IMR-90 (cell line): ENCODE data around the gene SWI5. TPM values are rescaled to one million over a fixed set of nuclear protein-coding genes. Genes with fewer than 3 reads are reported as not detected.

Experiments used
- ATAC-seq: fragments of 200-7000 bp; cut with Tn5 transposase; 2 replicates; pipeline ENCODE4 v1.9.1; 2020; ENCODE audit warnings: low read depth, mild to moderate bottlenecking, moderate library complexity
- BruUV-seq: library from RNA; stranded (reverse); fragments of 400-500 nt; replicated peaks from 2 replicates; lab custom pipeline; 2021; lab: Mats Ljungman, UMichigan
- CTCF ChIA-PET: fragments of 300-600 bp; formaldehyde crosslinking; extraction: SDS; loops from one replicate; lab custom pipeline; 2021; ENCODE audit warnings: antibody characterized with exemption; lab: Yijun Ruan, JAX
- POLR2A ChIA-PET: fragments of 300-600 bp; sonication (Branson Sonifier 250); formaldehyde crosslinking; loops from one replicate; lab custom pipeline; 2022; ENCODE audit warnings: antibody characterized with exemption; ENCODE audit not compliant: unreplicated experiment; lab: Charles Lee
- DNase-seq: peaks from one replicate; pipeline ENCODE4 v3.0.0; 2013
- H2AFZ ChIP-seq: replicated peaks from 2 replicates; pipeline ENCODE3; 2013; ENCODE audit warnings: low read length, mild to moderate bottlenecking; ENCODE audit not compliant: poor library complexity
- H2AK5ac ChIP-seq: 2 replicates; pipeline ENCODE4 v1.6.1; 2013; ENCODE audit warnings: low read depth, low read length, inconsistent platforms
- H2AK9ac ChIP-seq: replicated peaks from 2 replicates; pipeline ENCODE3; 2013; ENCODE audit warnings: mild to moderate bottlenecking, low read depth, low read length, moderate library complexity; ENCODE audit not compliant: poor library complexity
- H2BK120ac ChIP-seq: 2 replicates; pipeline ENCODE4 v1.6.1; 2013; ENCODE audit warnings: low read depth, low read length, inconsistent platforms
- H2BK15ac ChIP-seq: 3 replicates; pipeline ENCODE4 v1.6.1; 2013; ENCODE audit warnings: low read depth, low read length, inconsistent platforms
- H2BK20ac ChIP-seq: 2 replicates; pipeline ENCODE4 v1.6.1; 2013; ENCODE audit warnings: low read depth, mild to moderate bottlenecking, inconsistent platforms, low read length, moderate library complexity
- H2BK5ac ChIP-seq: 2 replicates; pipeline ENCODE4 v1.6.1; 2013; ENCODE audit warnings: mild to moderate bottlenecking, low read depth, low read length, inconsistent platforms; ENCODE audit not compliant: poor library complexity, severe bottlenecking
- H3K14ac ChIP-seq: replicated peaks from 2 replicates; pipeline ENCODE4 v1.6.1; 2013; ENCODE audit warnings: low read depth, low read length, inconsistent platforms
- H3K18ac ChIP-seq: 2 replicates; pipeline ENCODE4 v1.6.1; 2013; ENCODE audit warnings: low read depth, low read length, control low read depth
- H3K23ac ChIP-seq: 2 replicates; pipeline ENCODE4 v1.6.1; 2013; ENCODE audit warnings: low read depth, low read length, inconsistent platforms
- H3K27ac ChIP-seq: 2 replicates; pipeline ENCODE4 v1.5.1; 2013; ENCODE audit warnings: mild to moderate bottlenecking, control low read depth, low read length; ENCODE audit not compliant: insufficient read depth
- H3K27me3 ChIP-seq: 2 replicates; pipeline ENCODE4 v1.6.1; 2013; ENCODE audit warnings: low read length; ENCODE audit not compliant: control insufficient read depth, insufficient read depth
- H3K36me3 ChIP-seq: 2 replicates; pipeline ENCODE4 v1.6.1; 2013; ENCODE audit warnings: low read length, mixed read lengths; ENCODE audit not compliant: control insufficient read depth, insufficient read depth
- H3K4ac ChIP-seq: 2 replicates; pipeline ENCODE4 v1.6.1; 2013; ENCODE audit warnings: low read depth, low read length, inconsistent platforms
- H3K4me1 ChIP-seq: 2 replicates; pipeline ENCODE4 v1.6.1; 2013; ENCODE audit warnings: low read length, mixed read lengths; ENCODE audit not compliant: control insufficient read depth, insufficient read depth
- H3K4me2 ChIP-seq: 2 replicates; pipeline ENCODE4 v1.6.1; 2013; ENCODE audit warnings: low read depth, mild to moderate bottlenecking, control low read depth, low read length, moderate library complexity
- H3K4me3 ChIP-seq: 2 replicates; pipeline ENCODE4 v1.5.1; 2013; ENCODE audit warnings: low read depth, mild to moderate bottlenecking, control low read depth, low read length, moderate library complexity; ENCODE audit not compliant: insufficient read depth
- H3K56ac ChIP-seq: 2 replicates; pipeline ENCODE4 v1.6.1; 2013; ENCODE audit warnings: low read length, inconsistent platforms; ENCODE audit not compliant: insufficient read depth; ENCODE audit errors: extremely low read depth
- H3K79me1 ChIP-seq, 2 experiments: 2 replicates each; pipeline ENCODE4 v1.6.1; 2013; ENCODE audit warnings: low read length in 2 of 2, inconsistent platforms in 1 of 2, low read depth in 1 of 2
- H3K9ac ChIP-seq: 2 replicates; pipeline ENCODE4 v1.6.1; 2013; ENCODE audit warnings: low read depth, low read length, control low read depth
- H3K9me1 ChIP-seq: 2 replicates; pipeline ENCODE4 v1.6.1; 2013; ENCODE audit warnings: low read length, inconsistent platforms; ENCODE audit not compliant: insufficient read depth
- H3K9me3 ChIP-seq: 2 replicates; pipeline ENCODE4 v1.6.1; 2013; ENCODE audit warnings: low read length; ENCODE audit not compliant: control insufficient read depth, insufficient read depth
- H4K20me1 ChIP-seq: 2 replicates; pipeline ENCODE4 v1.6.1; 2013; ENCODE audit warnings: low read length, inconsistent platforms; ENCODE audit not compliant: insufficient read depth
- H4K5ac ChIP-seq: 2 replicates; pipeline ENCODE4 v1.6.1; 2013; ENCODE audit warnings: mild to moderate bottlenecking, low read depth, low read length, control low read depth
- H4K8ac ChIP-seq, 2 experiments: 2 replicates each; pipeline ENCODE4 v1.6.1; 2013; ENCODE audit warnings: low read depth in 2 of 2, low read length in 2 of 2, control low read depth in 1 of 2, inconsistent platforms in 1 of 2
- H4K91ac ChIP-seq: 2 replicates; pipeline ENCODE4 v1.6.1; 2013; ENCODE audit warnings: low read depth, low read length, inconsistent platforms; ENCODE audit not compliant: insufficient read depth
- CEBPB ChIP-seq: IDR thresholded peaks from 2 replicates; pipeline ENCODE4 v1.6.1; 2012; ENCODE audit warnings: low read depth, low read length, improper control_type of control experiment
- CTCF ChIP-seq: conservative IDR thresholded peaks from 2 replicates; pipeline ENCODE4 v1.5.1; 2012; ENCODE audit warnings: mild to moderate bottlenecking, low read depth, low read length, improper control_type of control experiment
- ELK1 ChIP-seq: fragments of 150-350 bp; IDR thresholded peaks from 2 replicates; pipeline ENCODE4 v1.6.1; 2016; ENCODE audit warnings: low read depth, mild to moderate bottlenecking, low read length, moderate library complexity, borderline replicate concordance
- MAFK ChIP-seq: IDR thresholded peaks from 2 replicates; pipeline ENCODE4 v1.6.1; 2012; ENCODE audit warnings: low read depth, low read length, improper control_type of control experiment
- MAZ ChIP-seq: IDR thresholded peaks from 2 replicates; pipeline ENCODE4 v1.6.1; 2012; ENCODE audit warnings: low read depth, mild to moderate bottlenecking, low read length, improper control_type of control experiment, moderate library complexity, borderline replicate concordance
- NFE2L2 ChIP-seq: fragments of 150-350 bp; IDR thresholded peaks from 2 replicates; pipeline ENCODE4 v1.6.1; 2016; ENCODE audit warnings: low read depth, mild to moderate bottlenecking, low read length
- POLR2A ChIP-seq: IDR thresholded peaks from 2 replicates; pipeline ENCODE4 v1.6.1; 2012; ENCODE audit warnings: mild to moderate bottlenecking, low read depth, low read length
- RAD21 ChIP-seq: IDR thresholded peaks from 2 replicates; pipeline ENCODE4 v1.6.1; 2012; ENCODE audit warnings: low read length, improper control_type of control experiment
- RCOR1 ChIP-seq: IDR thresholded peaks from 2 replicates; pipeline ENCODE4 v1.6.1; 2012; ENCODE audit warnings: mild to moderate bottlenecking, low read length, improper control_type of control experiment; ENCODE audit not compliant: insufficient replicate concordance
- RFX5 ChIP-seq: IDR thresholded peaks from 2 replicates; pipeline ENCODE4 v1.8.0; 2012; ENCODE audit warnings: low read depth, mild to moderate bottlenecking, low read length, moderate library complexity
- SMC3 ChIP-seq: fragments of 150-350 bp; IDR thresholded peaks from 2 replicates; pipeline ENCODE4 v1.6.1; 2016; ENCODE audit warnings: low read depth, mild to moderate bottlenecking, antibody characterized with exemption, low read length, moderate library complexity
- USF2 ChIP-seq: fragments of 150-350 bp; IDR thresholded peaks from 2 replicates; pipeline ENCODE4 v1.6.1; 2017; ENCODE audit warnings: mild to moderate bottlenecking, antibody characterized with exemption, low read length, low read depth
- WGBS, 2 experiments: methylation state at CpG; one replicate each; pipeline versions ENCODE4 v1.1.5 to v1.1.7; 2013; ENCODE audit warnings: missing lambda C conversion rate in 2 of 2; ENCODE audit not compliant: insufficient read length in 1 of 2; ENCODE audit errors: extremely low coverage in 2 of 2; 5-methylcytosine and 5-hydroxymethylcytosine counted together
- dilution Hi-C: fragments of 300-500 bp; cut with HindIII; formaldehyde crosslinking; loops from one replicate; pipeline ENCODE4 v1.14.3; 2018; ENCODE audit warnings: low sequenced_read_pairs; ENCODE audit not compliant: unreplicated experiment
- in situ Hi-C: fragments of 300-500 bp; cut with MboI; formaldehyde crosslinking; loops from 3 replicates; pipeline ENCODE4 v1.14.3; 2019; ENCODE audit warnings: low sequenced_read_pairs, inconsistent platforms, mixed read lengths
- intact Hi-C: fragments of 100-400 bp; cut with micrococcal nuclease; formaldehyde crosslinking; loops from 2 replicates; pipeline ENCODE4 v1.10.0; 2022
- polyA plus RNA-seq, 3 experiments: library from polyadenylated mRNA; depleted of rRNA; stranded (reverse); fragments of >200 nt; gene quantifications; 2 replicates each; pipeline ENCODE4 v1.2.3, GENCODE V29; 2012; ENCODE audit warnings: low replicate concordance in 1 of 3
- total RNA-seq: library from RNA; depleted of rRNA; stranded (reverse); fragments of >200 nt; gene quantifications from 2 replicates; pipeline ENCODE4 v1.2.3, GENCODE V29; 2012

Gene SWI5
- total and polyA plus RNA-seq, 2 of the 4 experiments (the other 2 are of a cell fraction), result 38.9 to 93.5 TPM

- 62% methylated on average over 28 of the region's 81 CpGs; no CpG with 5 or more reads in 1 of the 2 experiments for WGBS, 2 experiments
- H3K56ac ChIP-seq, result no peak overlapping the region
- BruUV-seq, result no TSS peak
These were observed 25.9 kb upstream of the SWI5 start for GRCh38 chr9:128249908-128250838.

More at GRCh38 chr9:128249908-128250838, 25.9 kb upstream of the SWI5 start:
- Histone ChIP-seq H3K9me1 (peaks cover 12% of the 10 kb centered on the region), H3K4me2 (no peak overlapping the region), H3K18ac (no peak overlapping the region), H4K20me1 (peaks cover 11% of the 10 kb centered on the region), H3K27me3 (no peaks in the 10 kb centered on the region), H2AK9ac (peak overlapping the region; percentile 5), H2AFZ (peak overlapping the region; percentile 14), H4K91ac (no peak overlapping the region), H3K23ac (no peak overlapping the region), H3K79me1 (peaks cover 0 to 6% of the 10 kb centered on the region in 2 experiments; a peak in 2 of 4 replicates), H3K36me3 (peaks cover 3% of the 10 kb centered on the region), H2BK20ac (no peak overlapping the region), H4K8ac (no peak overlapping the region), H3K9ac (no peak overlapping the region), H4K5ac (no peak overlapping the region), H3K27ac (no peak overlapping the region), H3K4me1 (peaks cover 11% of the 10 kb centered on the region), H2AK5ac (no peak overlapping the region; the same call in 1 of the 2 replicates), H3K14ac (no peak overlapping the region), H3K4ac (no peak overlapping the region), H3K4me3 (no peak overlapping the region), H2BK120ac (no peak overlapping the region), H2BK15ac (no peak overlapping the region), H2BK5ac (no peak overlapping the region), H3K9me3 (no peaks in the 10 kb centered on the region)
- POLR2A ChIA-PET, result no interaction called here
- TF ChIP-seq CEBPB (no peak), MAZ (no peak), MAFK (no peak), ELK1 (no peak), USF2 (no peak), CTCF (no peak), POLR2A (no peak), SMC3 (no peak), RAD21 (no peak), NFE2L2 (no peak), RCOR1 (no peak), RFX5 (no peak)
- CTCF ChIA-PET, result no interaction called here
- intact Hi-C loops, result no loop called here
- DNase-seq (peak; percentile 33), ATAC-seq (peak; percentile 42)
- dilution Hi-C loops, result no loop called here
- in situ Hi-C loops, result no loop called here
